ENCODE data around the gene NCAPD2.
A peak's percentile ranks its signal among the peaks of the same experiment; 100 is the strongest.
"Not testable (repeated sequence)": the region's sequence is repeated elsewhere in the genome, so short reads cannot be mapped to it uniquely, and the experiment has no call there.

The NCAPD2 gene

GRCh38 chr12:6492838-6493496 lies 935 bp upstream of the NCAPD2 start, which contains the start of gene MRPL51:
Gene MRPL51 (minus strand): TSS chr12:6493262. CDS start chr12:6493136, 126 bp downstream.
- Mint-ChIP-seq H3K27me3 (no peaks in the 10 kb centered on the region), H3K36me3 (peaks cover 42% of the 10 kb centered on the region), H3K9me3 (no peaks in the 10 kb centered on the region), H3K27ac (peak within 1 kb of the TSS; percentile 99), H3K4me1 (peaks cover 45% of the 10 kb centered on the region), H3K4me3 (peak within 1 kb of the TSS; percentile 93)
- DNase-seq, result peak; percentile 97
- CTCF ChIA-PET, result interaction anchor here (0.6 to 1.7 kb wide), 5 partner anchors 21 to 72 kb away, joined by 3 to 9 read pairs (median 3); no protein-coding TSS in a partner anchor

GRCh38 chr12:6494258-6494743 lies 399 bp downstream of the NCAPD2 start:
- CTCF ChIA-PET, result interaction anchor here (0.7 to 1.2 kb wide), 6 partner anchors 23 to 190 kb away, joined by 3 to 4 read pairs (median 4); no protein-coding TSS in a partner anchor
- DNase-seq, result peak; percentile 23
- no peaks in the 10 kb centered on the region for H3K9me3 Mint-ChIP-seq

GRCh38 chr12:6494968-6495367 lies 1.1 kb downstream of the NCAPD2 start:
- H3K27me3 Mint-ChIP-seq, result no peaks in the 10 kb centered on the region
- H3K4me3 Mint-ChIP-seq, result peak overlapping the region; percentile 93
- CTCF ChIA-PET, result interaction anchor here (0.7 to 2.5 kb wide), 8 partner anchors 23 to 189 kb away, joined by 3 to 9 read pairs (median 4); no protein-coding TSS in a partner anchor
- peaks cover 49% of the 10 kb centered on the region for H3K36me3 Mint-ChIP-seq
- peaks cover 48% of the 10 kb centered on the region for H3K4me1 Mint-ChIP-seq
- H3K9me3 Mint-ChIP-seq, result no peaks in the 10 kb centered on the region
- no peak for DNase-seq
- H3K27ac Mint-ChIP-seq, result peak overlapping the region; percentile 99

More at GRCh38 chr12:6494258-6494743, 399 bp downstream of the NCAPD2 start:
- Mint-ChIP-seq H3K27me3 (no peaks in the 10 kb centered on the region), H3K36me3 (peaks cover 49% of the 10 kb centered on the region), H3K4me3 (peak overlapping the region; percentile 93), H3K27ac (peak overlapping the region; percentile 99), H3K4me1 (peaks cover 48% of the 10 kb centered on the region)

- CTCF ChIA-PET, result interaction anchor here (0.6 to 2.5 kb wide), 6 partner anchors 9 to 509 kb away, joined by 3 to 9 read pairs (median 4); no protein-coding TSS in a partner anchor
- DNase-seq, H3K9me3 Mint-ChIP-seq, H3K4me3 Mint-ChIP-seq, H3K27me3 Mint-ChIP-seq: not testable (repeated sequence)
- Mint-ChIP-seq H3K36me3 (peaks cover 37% of the 10 kb centered on the region), H3K4me1 (peaks cover 41% of the 10 kb centered on the region), H3K27ac (peak overlapping the region; percentile 24)
These were observed 3.4 kb downstream of the NCAPD2 start for GRCh38 chr12:6497291-6497690.

- Mint-ChIP-seq H3K4me3 (no peak overlapping the region), H3K36me3 (peaks cover 30% of the 10 kb centered on the region), H3K4me1 (peaks cover 23% of the 10 kb centered on the region), H3K27me3 (no peaks in the 10 kb centered on the region), H3K9me3 (no peaks in the 10 kb centered on the region), H3K27ac (no peak overlapping the region)
- CTCF ChIA-PET, result interaction anchor here (0.6 to 1.0 kb wide), 2 partner anchors 36 to 165 kb away, joined by 3 read pairs; no protein-coding TSS in a partner anchor
- no peak for DNase-seq
These were observed 6.6 kb downstream of the NCAPD2 start for GRCh38 chr12:6500466-6500865.

- Mint-ChIP-seq H3K27ac (no peak overlapping the region), H3K27me3 (no peaks in the 10 kb centered on the region), H3K36me3 (peaks cover 40% of the 10 kb centered on the region), H3K4me1 (peaks cover 14% of the 10 kb centered on the region), H3K9me3 (no peaks in the 10 kb centered on the region), H3K4me3 (no peak overlapping the region)
- DNase-seq, result no peak
- CTCF ChIA-PET, result interaction anchor here (0.6 to 1.4 kb wide), 2 partner anchors 10 to 140 kb away, joined by 3 to 4 read pairs; no protein-coding TSS in a partner anchor
These were observed 13.4 kb downstream of the NCAPD2 start for GRCh38 chr12:6507102-6507998.

- H3K4me1 Mint-ChIP-seq, result peaks cover 14% of the 10 kb centered on the region
- H3K4me3 Mint-ChIP-seq, result no peak overlapping the region
- peaks cover 48% of the 10 kb centered on the region for H3K36me3 Mint-ChIP-seq
These were observed 14.2 kb downstream of the NCAPD2 start for GRCh38 chr12:6508087-6508486.

GRCh38 chr12:6520186-6520585 lies 26.3 kb downstream of the NCAPD2 start:
- CTCF ChIA-PET, result no interaction called here
- Mint-ChIP-seq H3K27ac (no peak overlapping the region), H3K36me3 (peaks cover 73% of the 10 kb centered on the region), H3K27me3 (no peaks in the 10 kb centered on the region), H3K4me1 (peaks cover 2% of the 10 kb centered on the region), H3K4me3 (no peak overlapping the region), H3K9me3 (no peaks in the 10 kb centered on the region)
- DNase-seq, result no peak

More at GRCh38 chr12:6508087-6508486, 14.2 kb downstream of the NCAPD2 start:
- no peak for DNase-seq
- H3K27ac Mint-ChIP-seq, result no peak overlapping the region
- CTCF ChIA-PET, result interaction anchor here (1.4 kb wide), 1 partner anchor 9 kb away, joined by 3 read pairs; no protein-coding TSS in a partner anchor
- H3K27me3 Mint-ChIP-seq, result no peaks in the 10 kb centered on the region
- H3K9me3 Mint-ChIP-seq, result no peaks in the 10 kb centered on the region

- no peaks in the 10 kb centered on the region for H3K9me3 Mint-ChIP-seq
- H3K36me3 Mint-ChIP-seq, result peaks cover 71% of the 10 kb centered on the region
- H3K27me3 Mint-ChIP-seq, result no peaks in the 10 kb centered on the region
- no peak overlapping the region for H3K27ac Mint-ChIP-seq
- H3K4me3 Mint-ChIP-seq, result no peak overlapping the region
- H3K4me1 Mint-ChIP-seq, result peaks cover 2% of the 10 kb centered on the region
- no peak for DNase-seq
- CTCF ChIA-PET, result no interaction called here
These were observed 28.3 kb downstream of the NCAPD2 start for GRCh38 chr12:6522193-6522592.

GRCh38 chr12:6523708-6524107 lies 29.8 kb downstream of the NCAPD2 start:
- Mint-ChIP-seq H3K4me1 (peaks cover 2% of the 10 kb centered on the region), H3K36me3 (peaks cover 78% of the 10 kb centered on the region), H3K4me3 (no peak overlapping the region), H3K27ac (no peak overlapping the region), H3K27me3 (no peaks in the 10 kb centered on the region), H3K9me3 (no peaks in the 10 kb centered on the region)
- no peak for DNase-seq
- CTCF ChIA-PET, result interaction anchor here (0.9 to 1.0 kb wide), 2 partner anchors 11 to 103 kb away, joined by 3 read pairs; no protein-coding TSS in a partner anchor

GRCh38 chr12:6524648-6525047 lies 30.7 kb downstream of the NCAPD2 start:
- Mint-ChIP-seq H3K27me3 (no peaks in the 10 kb centered on the region), H3K4me1 (peaks cover 2% of the 10 kb centered on the region), H3K27ac (no peak overlapping the region), H3K36me3 (peaks cover 80% of the 10 kb centered on the region), H3K4me3 (no peak overlapping the region), H3K9me3 (no peaks in the 10 kb centered on the region)
- CTCF ChIA-PET, result no interaction called here
- DNase-seq, result no peak

- Mint-ChIP-seq H3K4me1 (peaks cover 5% of the 10 kb centered on the region), H3K9me3 (no peaks in the 10 kb centered on the region), H3K27ac (peak overlapping the region; percentile 46), H3K36me3 (peaks cover 84% of the 10 kb centered on the region), H3K4me3 (no peak overlapping the region), H3K27me3 (no peaks in the 10 kb centered on the region)
- no peak for DNase-seq
- CTCF ChIA-PET, result no interaction called here
These were observed 32.3 kb downstream of the NCAPD2 start for GRCh38 chr12:6526201-6526600.

- H3K4me3 Mint-ChIP-seq, result no peak overlapping the region
- H3K4me1 Mint-ChIP-seq, result peaks cover 9% of the 10 kb centered on the region
- CTCF ChIA-PET, result no interaction called here
- no peak for DNase-seq
- H3K9me3 Mint-ChIP-seq, result no peaks in the 10 kb centered on the region
- peaks cover 81% of the 10 kb centered on the region for H3K36me3 Mint-ChIP-seq
- H3K27me3 Mint-ChIP-seq, result no peaks in the 10 kb centered on the region
- no peak overlapping the region for H3K27ac Mint-ChIP-seq
These were observed 33.0 kb downstream of the NCAPD2 start for GRCh38 chr12:6526766-6527525.

All from activated naive CD4-positive, alpha-beta T cell treated with anti-CD3 and anti-CD28 coated beads, Interleukin-2, amount 10 ng/mL, durations not matched to agents 7 days and 5 days (primary cell).